ENCODE measurements around the gene TGIF1. TPM values are rescaled to one million over a fixed set of nuclear protein-coding genes. Genes with fewer than 3 reads are reported as not detected.
"Not testable (repeated sequence)": the region's sequence is repeated elsewhere in the genome, so short reads cannot be mapped to it uniquely, and the experiment has no call there.

Gene TGIF1
- 19.3 TPM in 2 replicates for polyA plus RNA-seq (2014; cell fraction: cytosol; rRNA removed)
- 20.4 and 30.6 TPM in 2 replicates for polyA plus RNA-seq (2014; cell fraction: nucleus; rRNA removed)

DNA sequence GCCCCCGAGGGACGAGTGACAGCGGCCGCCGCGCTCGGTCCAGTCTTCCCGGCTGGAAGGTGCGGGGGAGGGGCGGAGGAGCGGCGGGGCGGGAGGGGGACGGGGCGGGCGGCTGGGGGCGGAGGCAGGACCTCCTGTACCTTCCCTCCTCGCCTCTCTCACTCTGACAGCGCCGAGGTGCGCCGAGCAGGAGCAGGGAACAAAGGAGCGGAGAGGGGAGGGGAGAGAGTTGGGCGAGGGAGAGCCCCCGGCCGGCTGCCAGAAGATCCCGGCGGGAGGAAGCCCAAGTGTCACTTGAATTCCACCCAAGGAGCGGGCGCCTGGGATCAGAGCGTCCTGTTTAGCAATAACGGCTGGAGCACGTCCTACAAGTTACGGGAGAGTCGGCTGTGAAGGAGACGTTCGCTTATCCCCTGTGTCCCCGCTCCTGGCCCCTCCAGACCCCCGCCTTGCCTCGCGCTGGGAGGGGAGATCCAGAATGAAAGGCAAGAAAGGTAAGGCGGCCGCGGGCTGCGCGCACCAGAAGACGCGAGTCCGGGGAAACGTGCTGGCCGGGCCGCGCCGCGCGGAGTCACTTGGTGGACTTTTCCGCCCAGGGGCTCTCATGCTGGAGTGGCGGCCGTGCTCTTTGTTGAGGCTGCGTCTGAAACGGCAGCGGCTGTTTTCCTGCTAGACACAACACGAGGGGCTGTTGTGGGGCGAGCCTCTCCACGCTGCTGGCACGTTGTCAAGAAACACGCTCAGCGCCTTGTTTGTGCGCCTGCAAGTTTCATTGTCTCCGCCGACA, at the start of gene TGIF1:
TSS of gene TGIF1 (plus strand) at position 161 of the 787 bp plus-strand sequence. CDS start at position 479, 318 bp downstream.
- DNase-seq (ENCODE audit: low spot score) = peak; percentile 67

DNA sequence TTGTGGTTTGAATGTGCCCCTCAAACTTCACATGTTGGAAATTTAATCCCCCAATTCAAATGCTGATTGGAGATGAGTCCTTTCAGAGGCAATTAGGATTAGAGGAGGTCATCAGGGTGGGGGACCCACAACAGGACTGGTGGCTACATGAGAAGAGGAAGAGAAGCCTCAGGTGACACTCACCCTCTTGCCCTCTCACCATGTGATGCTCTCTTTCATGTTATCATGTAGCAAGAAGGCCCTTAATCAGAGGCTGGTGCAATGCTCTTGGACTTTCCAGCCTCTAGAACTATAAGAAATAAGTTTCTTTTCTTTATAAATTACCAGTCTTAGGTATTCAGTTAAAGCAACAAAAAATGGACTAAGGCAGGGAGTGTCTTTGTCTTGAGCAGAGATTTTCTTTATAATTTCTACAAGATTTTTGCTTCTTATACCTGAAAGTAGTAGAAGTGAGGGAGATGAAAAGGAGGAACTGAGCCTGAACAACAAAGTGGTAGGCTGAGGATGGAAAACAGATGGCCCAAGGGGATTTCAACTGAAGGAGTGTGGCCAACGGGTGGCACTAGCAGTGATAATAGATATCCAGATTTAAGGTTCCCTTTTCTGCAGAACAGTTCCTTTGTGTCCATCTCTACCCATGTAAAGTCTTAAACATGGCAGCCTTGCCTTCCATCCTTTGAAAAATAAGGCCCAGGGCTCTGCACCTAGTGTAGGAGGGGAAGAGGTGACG, 49.2 kb upstream of the TGIF1 start:
- no peak for DNase-seq (ENCODE audit: low spot score)

DNA sequence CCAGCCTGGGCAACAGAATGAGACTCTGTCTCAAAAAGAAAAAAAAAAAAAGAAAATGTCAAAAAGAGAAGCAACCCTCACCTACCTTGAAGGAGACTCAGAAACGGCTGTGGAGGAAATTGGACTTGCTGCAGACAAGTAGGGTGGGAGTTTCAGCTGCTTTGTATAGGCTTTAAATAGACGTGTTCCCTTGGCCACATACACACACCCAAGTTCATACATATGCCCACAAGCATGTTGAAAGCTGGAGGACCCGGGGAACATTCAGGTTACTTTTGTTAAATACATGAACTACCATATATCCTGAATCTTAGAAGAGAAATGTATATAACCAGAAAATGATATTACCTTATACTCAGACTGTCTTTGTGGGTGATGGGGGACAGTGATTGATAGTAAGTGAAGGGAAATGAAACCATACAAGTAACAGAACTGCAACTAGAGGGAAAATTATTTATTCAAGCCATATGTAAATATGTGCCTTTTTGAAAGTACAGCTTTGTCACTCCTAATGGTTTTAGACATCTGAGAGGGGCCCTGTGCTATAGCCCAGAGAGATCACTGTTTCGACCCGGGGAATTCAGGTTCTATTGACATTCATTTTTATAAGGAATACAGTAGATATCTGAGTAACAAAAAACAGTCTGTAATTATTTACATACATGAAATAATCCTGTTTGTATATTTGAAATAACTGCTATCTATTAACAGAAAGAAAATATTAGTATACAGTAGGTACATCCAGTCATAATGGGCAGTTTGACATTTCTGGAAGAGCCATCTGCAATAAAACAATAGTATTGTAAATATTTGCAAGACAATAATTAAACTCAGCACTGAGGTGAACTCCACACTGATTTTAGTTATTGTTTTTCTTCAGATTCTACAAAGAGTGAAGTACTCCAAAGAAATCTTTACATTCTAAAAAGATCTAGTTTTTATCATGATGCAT, 48.0 kb upstream of the TGIF1 start:
- no peak for DNase-seq (ENCODE audit: low spot score)

DNA sequence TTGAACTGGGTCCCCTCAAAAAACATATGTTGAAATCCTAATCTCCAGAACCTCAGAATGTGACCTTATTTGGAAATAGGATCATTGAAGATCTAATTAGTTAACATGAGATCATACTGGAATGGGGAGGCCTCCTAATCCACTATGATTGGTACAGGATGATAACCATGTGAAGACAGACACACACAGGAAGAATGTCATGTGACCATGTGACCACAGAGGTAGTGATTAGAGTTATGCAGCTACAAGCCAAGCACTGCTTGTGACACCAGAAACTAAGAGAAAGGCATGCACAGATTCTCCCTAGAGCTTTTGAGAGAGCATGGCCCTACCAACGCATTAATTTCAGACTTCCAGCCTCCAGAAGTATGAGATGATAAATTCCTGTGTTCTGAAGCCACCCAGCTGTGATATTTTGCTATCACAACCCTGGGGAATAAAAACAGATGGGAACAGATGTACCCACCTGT, 47.0 kb upstream of the TGIF1 start:
- peak; percentile 67 for DNase-seq (ENCODE audit: low spot score)

DNA sequence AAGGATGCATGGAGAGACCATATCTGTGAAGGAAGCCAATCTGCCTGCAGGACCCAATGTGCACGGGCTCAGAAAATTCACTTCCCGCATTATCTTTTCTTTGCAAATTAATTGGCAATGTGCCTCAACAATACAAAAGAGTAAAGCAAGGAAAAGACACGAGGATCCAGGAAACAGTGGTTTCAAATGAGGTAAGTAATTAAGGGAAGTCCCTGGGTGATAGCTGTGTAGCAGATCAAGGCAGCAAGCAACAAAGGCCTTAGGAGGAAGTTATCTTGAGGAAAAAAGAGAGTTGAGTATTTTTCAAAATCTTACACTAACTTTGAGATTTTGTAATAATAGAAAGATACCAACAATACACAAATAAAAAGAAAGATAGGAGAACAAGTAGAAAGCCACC, 44.3 kb upstream of the TGIF1 start:
- no peak for DNase-seq (ENCODE audit: low spot score)

DNA sequence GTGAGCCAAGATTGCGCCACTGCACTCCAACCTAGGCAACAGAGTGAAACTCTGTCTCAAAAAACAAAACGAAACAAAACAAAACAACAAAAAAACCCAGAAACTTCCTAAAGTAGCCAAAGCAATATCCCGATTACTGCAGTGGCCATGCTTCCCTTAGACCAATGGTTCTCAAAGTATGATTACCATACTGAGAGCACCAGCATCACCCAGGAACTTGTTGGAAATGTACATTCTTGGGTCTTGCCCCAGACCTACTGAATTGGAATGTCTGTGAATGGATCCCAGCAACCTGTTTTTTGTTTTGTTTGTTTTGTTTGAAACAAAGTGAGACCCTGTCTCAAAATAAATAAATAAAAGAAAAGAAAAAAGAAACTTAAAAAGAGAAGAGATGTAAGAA, 41.9 kb upstream of the TGIF1 start:
- DNase-seq (ENCODE audit: low spot score) = no peak

DNA sequence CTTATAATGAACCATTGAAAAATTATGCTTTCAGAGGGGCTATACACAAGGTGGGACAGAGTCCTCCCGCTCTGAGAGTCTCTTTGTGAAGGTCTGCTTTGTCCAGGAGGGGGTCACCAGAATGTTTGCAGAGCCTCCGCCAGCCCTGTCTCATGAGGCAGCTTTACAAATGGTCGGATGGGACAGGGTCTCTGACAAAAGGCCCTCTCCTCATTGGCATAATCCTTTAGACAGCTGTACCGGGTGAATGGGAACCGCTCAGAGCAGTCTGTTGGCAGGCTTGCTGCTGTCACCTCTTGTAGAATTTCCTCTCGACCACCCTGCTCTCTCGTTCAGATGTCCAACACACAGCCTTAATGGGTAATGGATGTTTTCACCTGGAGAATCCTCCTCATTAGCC, 40.2 kb upstream of the TGIF1 start:
- DNase-seq (ENCODE audit: low spot score) = no peak

DNA sequence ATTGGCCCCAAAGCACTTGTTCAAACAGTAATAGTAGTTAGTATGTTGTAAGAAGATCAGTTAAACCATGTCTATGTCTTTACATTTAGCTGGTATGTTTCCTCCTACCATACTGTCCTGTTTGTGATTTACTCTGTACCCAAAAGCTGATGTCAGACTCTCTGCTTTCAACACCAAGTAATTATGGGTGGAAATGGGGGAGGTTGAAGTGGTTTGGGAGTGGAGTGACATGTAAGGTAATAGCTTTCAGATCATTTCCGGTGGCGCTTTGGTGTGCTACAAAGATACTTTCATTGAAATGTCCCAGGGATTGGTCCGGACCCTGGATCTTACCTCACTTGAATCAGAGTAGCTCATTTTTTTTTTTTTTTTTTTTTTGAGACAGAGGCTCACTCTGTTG, 39.7 kb upstream of the TGIF1 start:
- no peak for DNase-seq (ENCODE audit: low spot score)

DNA sequence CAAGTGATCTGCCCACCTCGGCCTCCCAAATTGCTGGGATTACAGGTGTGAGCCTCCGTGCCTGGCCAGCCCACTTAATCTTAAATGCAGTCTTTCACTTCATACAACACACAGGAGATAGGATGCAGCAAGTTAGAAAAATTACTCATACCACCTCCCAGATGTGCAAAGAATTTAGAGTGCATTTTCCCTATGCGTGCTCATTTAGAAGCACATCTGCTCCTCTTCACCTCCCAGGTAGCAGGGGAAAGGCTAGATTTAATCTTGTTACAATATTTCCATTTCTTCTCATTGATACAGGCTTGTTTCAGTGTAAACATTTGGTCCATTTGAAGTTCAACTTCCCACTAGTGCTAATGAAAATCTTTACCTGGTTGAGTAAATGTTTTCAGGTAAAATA, 39.1 kb upstream of the TGIF1 start:
- DNase-seq (ENCODE audit: low spot score) = not testable (repeated sequence)

DNA sequence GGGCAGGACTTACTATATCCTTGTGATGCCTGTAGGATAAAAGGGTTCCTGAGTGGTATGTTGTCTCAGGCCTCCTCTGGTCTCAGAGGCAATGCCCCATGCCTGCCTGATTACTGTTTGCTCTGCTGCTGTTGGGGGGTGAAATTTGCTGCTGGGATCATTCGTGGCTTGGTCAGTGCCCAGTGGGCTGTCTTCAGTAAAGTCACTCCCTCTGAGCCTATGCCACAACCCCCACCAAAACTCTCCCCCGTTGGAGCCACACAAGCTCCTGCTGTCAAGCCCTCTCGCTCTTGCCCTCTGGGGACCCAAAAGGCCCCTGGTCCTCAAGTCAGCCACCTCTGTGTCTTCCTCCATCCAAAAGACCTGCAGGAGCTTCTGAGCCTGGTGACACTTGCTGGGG, 38.6 kb upstream of the TGIF1 start:
- DNase-seq (ENCODE audit: low spot score) = no peak

DNA sequence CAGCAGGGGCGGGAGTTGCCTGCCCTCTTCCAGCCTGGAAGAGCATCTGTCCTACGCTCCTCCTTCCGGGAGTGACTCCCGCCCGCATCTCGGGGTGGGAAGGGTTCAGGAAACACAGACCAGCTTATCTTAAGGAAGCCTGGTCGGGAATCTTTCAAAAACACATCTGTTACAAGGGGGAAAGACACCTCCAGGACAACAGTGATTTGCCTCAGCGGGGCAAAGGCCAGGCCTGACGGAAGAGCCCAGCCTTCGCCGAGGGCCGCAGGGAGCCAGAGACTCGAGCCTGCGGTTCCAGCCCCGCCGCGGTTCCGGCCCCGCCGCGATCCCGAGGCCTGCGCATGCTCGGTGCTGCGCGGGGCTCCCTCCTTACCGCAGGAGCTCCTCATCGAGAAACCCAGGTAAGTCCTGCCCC, 38.1 kb upstream of the TGIF1 start:
- no peak for DNase-seq (ENCODE audit: low spot score)

DNA sequence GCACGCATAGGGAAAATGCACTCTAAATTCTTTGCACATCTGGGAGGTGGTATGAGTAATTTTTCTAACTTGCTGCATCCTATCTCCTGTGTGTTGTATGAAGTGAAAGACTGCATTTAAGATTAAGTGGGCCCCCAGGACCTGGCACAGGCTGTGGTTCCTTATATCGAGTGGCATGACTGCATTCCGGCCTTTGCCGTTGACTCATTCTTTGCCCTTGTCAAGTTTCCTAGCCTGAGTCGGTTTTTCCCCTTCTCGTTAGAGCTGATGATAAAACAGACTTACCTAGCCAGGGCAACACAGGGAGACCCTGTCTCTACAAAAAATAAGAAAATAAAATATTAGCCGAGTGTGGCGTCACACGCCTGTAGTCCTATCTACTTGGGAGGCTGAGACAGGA, 37.4 kb upstream of the TGIF1 start:
- not testable (repeated sequence) for DNase-seq (ENCODE audit: low spot score)

DNA sequence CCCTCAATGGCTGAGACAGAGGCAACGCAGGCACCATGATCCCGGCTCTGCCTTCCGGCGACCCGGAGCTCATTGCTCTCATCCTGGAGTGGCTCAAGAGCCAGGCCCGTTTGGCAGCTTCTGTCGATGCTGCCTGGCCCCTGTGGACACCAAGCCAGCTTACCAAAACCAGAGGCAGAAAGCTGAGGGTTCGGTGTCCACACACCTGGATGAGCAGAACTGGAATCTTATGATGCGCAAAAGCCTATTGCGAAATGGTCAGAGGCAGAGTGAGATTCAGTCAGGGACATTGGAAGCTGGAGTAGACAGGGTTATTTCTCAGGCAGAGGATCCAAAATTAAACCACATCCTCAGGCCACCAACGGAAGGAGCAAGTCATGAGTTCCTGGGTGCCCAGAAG, 34.9 kb upstream of the TGIF1 start:
- DNase-seq (ENCODE audit: low spot score) = no peak

DNA sequence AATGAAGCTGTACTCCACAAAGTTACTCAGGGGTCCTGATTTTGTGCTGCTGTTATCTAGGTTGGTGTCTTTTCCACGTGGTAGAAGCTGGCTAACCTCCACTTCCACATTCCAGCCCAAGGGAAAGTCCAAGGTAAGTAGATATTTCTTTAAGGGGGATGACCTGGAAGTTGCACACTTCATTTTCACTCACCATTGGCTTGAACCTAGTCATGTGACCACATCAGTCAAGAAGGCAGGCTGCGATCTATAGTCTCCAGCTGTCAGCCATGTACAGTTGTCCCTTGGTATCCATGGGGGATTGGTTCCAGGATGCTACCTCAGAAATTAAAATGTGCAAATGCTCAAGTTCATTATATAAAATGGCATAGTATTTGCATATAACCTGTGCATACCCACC, 31.9 kb upstream of the TGIF1 start:
- DNase-seq (ENCODE audit: low spot score) = no peak

DNA sequence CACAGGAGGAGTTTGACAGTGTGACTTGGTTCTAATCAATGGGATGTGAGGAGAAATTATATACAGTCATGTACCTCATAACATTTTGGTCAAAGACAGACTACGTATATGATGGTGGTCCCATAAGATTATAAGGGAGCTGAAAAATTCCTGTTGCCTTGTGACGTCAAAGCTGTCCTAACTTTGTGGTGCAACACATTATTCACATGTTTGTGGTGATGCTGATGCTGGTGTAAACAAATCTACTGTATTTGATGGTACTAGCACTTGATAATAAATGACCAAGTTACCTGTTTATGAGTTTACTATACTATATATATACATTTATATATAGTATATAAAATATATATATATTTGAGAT, 29.1 kb upstream of the TGIF1 start:
- no peak for DNase-seq (ENCODE audit: low spot score)

DNA sequence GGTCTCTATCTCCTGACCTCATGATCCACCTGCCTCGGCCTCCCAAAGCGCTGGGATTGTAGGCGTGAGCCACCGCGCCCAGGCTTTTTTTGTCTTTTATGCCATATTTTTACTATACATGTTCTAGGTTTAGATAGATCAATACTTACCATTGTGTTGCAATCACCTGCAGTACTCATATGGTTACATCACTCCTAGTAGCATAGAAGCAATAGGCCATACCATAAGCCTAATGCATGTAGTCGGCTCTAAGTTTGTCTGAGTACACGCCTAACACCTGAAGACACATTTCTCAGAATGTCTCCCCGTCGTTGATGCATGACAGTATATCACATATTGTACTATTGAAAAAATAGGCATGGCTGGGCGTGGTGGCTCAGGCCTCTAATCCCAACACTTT, 27.1 kb upstream of the TGIF1 start:
- no peak for DNase-seq (ENCODE audit: low spot score)

DNA sequence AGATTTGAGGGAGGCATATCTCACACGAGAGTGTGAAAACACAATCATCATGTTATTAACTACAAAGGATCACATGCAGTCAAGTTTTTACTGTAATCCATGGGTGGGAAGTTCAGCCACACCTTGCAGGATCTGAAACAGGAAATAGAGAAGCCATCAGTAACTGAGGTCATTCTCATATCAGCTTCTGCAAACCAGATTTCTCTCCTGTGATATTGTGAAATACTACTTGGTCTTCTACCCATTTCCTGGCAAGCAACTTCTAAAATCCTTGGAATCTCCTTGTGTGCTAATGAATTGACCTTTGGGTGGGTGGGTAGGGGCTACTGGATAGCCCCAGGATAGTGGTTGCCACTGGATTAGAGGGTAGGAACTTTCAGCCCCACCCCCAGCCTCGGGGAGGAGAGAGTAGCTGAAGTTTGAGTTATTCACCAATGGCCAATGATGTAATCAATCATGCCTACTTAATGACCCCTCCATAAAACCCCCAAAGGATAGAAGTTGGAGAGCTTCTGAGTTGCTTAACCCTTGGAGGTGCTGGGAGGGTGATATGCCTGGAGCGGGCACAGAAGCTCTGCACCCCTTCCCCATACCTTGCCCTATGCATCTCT, 25.6 kb upstream of the TGIF1 start:
- DNase-seq (ENCODE audit: low spot score) = no peak

DNA sequence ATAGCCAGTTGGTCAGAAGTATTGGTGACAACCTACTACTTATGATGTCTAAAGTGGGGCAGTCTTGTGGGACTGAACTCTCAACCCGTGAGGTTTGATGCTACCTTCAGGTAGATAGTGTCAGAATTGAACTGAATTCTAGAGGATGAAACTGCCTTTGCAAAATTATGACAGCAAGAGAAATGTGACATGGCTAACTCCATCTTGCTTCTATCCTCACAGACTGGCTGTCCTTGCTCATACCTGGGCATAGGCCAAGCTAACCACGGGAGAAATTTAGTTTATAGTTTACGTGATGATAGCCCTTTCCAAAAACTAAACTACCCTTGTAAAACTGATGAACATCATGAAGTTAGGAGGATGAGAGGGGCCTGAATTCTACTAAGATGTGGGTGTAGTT, 24.9 kb upstream of the TGIF1 start:
- DNase-seq (ENCODE audit: low spot score) = no peak

DNA sequence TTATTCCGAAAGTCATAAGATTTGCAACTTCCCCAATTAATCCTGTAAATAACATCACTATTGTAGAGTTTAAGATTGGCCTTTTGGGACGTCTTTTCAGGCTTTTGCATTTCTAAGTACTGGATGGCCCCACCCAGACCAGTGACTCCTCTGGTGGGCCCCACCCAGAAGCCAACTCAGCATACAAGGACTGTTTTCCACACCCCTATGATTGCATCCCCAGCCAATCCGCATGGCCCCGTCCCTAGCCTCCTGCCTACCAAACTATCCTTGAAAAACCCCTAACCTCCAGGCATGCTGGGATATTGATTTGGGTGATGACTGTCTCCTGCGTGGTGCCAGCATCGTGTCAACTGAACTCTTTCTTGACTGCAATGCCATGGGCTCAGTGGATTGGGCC, 24.5 kb upstream of the TGIF1 start:
- no peak for DNase-seq (ENCODE audit: low spot score)

DNA sequence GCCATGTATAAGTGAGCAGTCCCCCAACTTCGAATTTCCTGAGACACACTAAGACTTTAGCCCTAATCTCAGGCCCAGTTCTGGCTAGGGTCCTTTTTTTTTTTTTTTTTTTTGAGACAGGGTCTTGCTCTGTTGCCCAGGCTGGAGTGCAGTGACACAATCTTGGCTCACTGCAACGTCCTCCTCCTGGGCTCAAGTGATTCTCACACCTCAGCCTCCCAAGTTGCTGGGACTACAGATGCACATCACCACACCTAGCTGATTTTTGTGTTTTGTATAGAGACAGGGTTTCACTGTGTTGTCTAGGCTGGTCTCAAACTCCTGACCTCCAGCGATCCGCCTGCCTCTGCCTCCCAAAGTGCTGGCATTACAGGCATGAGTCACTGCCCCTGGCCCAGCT, 23.9 kb upstream of the TGIF1 start:
- no peak for DNase-seq (ENCODE audit: low spot score)

DNA sequence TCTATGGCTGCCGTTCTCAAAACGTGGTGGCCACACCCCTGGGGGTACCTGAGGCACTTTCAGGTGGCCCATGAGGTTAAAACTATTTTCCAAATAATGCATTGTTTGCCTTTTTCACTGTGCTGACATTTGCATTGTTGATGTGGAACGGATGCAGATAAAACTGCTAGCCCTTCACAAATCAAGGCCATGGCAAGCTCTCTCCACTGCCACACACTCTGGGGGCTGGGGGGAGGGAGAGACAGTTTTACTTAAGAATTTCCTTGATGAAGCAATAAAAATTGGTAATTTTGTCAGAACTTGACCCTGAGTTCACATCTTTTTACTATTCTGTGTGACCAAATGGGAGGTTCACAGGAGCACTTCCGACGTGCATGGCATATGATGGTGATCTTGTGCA, 22.0 kb upstream of the TGIF1 start:
- no peak for DNase-seq (ENCODE audit: low spot score)

Data from SK-N-DZ (cell line).